Retinal pigment epithelial cell (primary cell): ENCODE data around the gene SLC25A30.
"Not testable (repeated sequence)": the region's sequence is repeated elsewhere in the genome, so short reads cannot be mapped to it uniquely, and the experiment has no call there.

Source experiments
- DNase-seq: peaks from one replicate; pipeline ENCODE4 v3.0.0-alpha.2; 2010; ENCODE audit warnings: low read depth
- H3K4me3 ChIP-seq: 2 replicates; pipeline ENCODE4 v1.5.1; 2011; ENCODE audit warnings: mild to moderate bottlenecking, low read length, control low read depth, moderate library complexity
- CTCF ChIP-seq: conservative IDR thresholded peaks from 2 replicates; pipeline ENCODE4 v1.5.1; 2011; ENCODE audit warnings: low read depth, low read length, control low read depth, inconsistent platforms

Gene SLC25A30

DNA sequence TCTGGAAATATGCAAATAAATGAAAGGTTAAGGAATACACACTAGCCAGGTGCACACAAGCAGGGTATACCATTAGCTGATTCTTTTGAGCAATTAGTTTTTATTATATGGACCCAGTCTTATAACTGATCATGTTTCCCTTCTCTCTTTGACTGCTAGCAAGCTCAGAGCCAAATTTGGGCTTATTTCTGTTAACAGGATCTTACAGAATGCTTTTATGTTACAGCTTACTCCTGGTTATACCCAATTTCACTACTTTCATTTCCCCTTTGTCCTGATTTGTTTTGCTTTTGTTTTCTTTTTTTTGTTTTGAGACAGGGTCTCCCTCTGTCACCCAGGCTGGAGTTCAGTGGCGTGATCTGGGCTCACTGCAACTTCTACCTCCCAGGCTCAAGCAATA is 64.3 kb downstream of the SLC25A30 start:
- TF ChIP-seq CTCF, result no peak
- no peak overlapping the region for H3K4me3 ChIP-seq
- no peak for DNase-seq

DNA sequence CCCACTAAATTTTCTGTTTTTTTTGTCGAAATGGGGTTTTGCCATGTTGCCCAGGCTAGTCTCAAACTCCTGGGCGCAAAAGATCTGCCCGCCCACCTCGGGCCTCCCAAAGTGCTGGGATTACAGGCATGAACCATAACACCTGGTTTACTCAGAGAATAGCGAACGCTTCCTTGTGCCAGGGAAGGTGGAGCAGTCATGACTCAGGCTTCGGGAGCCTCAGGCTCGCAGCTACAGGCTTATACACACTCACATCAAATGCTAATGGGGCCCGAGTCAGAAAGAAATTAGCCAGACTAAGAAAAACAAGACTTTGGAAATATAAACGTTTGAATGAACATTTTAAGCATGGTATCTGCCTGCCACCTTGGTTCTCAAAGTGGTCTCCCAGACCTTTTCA is 66.1 kb downstream of the SLC25A30 start:
- no peak overlapping the region for H3K4me3 ChIP-seq
- no peak for TF ChIP-seq CTCF
- no peak for DNase-seq

DNA sequence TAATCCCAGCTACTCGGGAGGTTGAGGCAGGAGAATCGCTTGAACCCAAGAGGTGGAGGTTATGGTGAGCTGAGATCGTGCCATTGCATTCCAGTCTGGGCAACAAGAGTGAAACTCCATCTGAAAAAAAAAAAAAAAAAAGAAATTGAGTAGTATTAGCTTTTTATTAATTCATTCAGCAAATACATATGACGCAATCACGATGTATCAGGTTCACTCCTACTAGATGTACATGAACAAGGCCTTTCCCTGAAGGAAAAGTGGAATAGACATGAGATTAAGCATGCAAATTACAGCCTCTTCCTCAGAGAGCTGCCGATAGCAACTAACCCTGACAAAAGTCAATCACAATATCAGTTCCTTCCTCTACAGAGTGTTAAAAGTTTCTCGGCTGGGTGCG is 68.0 kb downstream of the SLC25A30 start:
- H3K4me3 ChIP-seq, result no peak overlapping the region
- no peak for DNase-seq
- TF ChIP-seq CTCF, result no peak

DNA sequence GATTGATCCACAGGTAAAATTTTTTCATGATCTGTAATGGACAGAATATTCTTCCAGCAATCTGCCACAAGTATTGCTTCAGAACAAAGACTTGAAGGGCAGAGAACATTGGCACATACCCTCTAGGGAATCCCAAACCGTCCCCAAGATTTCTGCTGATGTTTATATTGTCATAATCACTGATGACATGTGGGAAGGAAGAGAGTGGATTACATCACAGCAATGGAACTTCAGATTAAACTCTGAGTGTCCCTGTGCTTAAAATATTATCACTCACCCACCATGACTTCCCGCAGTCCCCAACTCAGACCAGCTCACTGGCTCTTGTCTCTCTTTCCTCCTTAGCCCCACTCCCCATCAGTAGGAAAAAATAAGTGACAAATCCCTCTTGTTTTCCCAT is 68.7 kb downstream of the SLC25A30 start:
- no peak for DNase-seq
- no peak for TF ChIP-seq CTCF
- no peak overlapping the region for H3K4me3 ChIP-seq

DNA sequence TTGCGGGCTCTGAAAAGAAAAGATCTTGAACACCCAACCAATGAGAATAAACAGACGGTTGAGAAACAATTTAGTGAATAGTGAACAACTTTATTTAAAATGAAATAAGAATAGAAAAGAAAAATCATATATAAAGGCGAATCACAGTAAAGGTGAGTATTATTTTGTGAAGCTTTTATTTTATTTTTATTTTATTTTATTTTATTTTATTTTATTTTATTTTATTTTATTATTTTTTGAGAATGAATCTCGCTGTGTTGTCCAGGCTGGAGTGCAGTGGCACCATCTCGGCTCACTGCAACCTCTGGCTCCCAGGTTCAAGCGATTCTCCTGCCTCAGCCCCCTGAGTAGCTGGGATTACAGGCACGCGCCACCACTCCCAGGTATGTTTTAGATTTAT is 74.1 kb downstream of the SLC25A30 start:
- DNase-seq, H3K4me3 ChIP-seq: not testable (repeated sequence)
